Naive thymus-derived CD4-positive, alpha-beta T cell (primary cell): Measurements from ENCODE around the gene USP17L29. TPM values are rescaled to one million over a fixed set of nuclear protein-coding genes. Genes with fewer than 3 reads are reported as not detected.
"Not testable (repeated sequence)": the region's sequence is repeated elsewhere in the genome, so short reads cannot be mapped to it uniquely, and the experiment has no call there.

Experiments used
- ATAC-seq: fragments of 150-1000 bp; cut with Tn5 transposase; 2 replicates; pipeline ENCODE4 v1.10.0; 2021; ENCODE audit warnings: mild to moderate bottlenecking, moderate library complexity
- CTCF ChIA-PET: fragments of 350-600 bp; sonication (Branson Sonifier 250); formaldehyde crosslinking; loops from one replicate; lab custom pipeline; 2021; ENCODE audit warnings: antibody characterized with exemption; lab: Charles Lee
- POLR2A ChIA-PET: fragments of 350-600 bp; sonication (Branson Sonifier 250); formaldehyde crosslinking; loops from one replicate; lab custom pipeline; 2021; ENCODE audit warnings: antibody characterized with exemption, inconsistent platforms; lab: Charles Lee
- DNase-seq, 9 donors: peaks; one replicate each; pipeline versions ENCODE4 v3.0.0 to v3.0.0-alpha.2; 2020 to 2022; ENCODE audit warnings: mixed read lengths in 1 of 9
- H3K27ac ChIP-seq: one replicate; pipeline ENCODE4 v1.7.0; 2013; ENCODE audit warnings: mild to moderate bottlenecking, low read depth, low read length, moderate library complexity
- H3K27me3 ChIP-seq, 2 donors: one replicate each; pipeline ENCODE4 v1.7.0; 2013; ENCODE audit warnings: low read length in 2 of 2, mild to moderate bottlenecking in 2 of 2, moderate library complexity in 2 of 2; ENCODE audit not compliant: control insufficient read depth in 2 of 2, insufficient read depth in 2 of 2
- H3K36me3 ChIP-seq, 3 experiments: 1 replicate in 2 of 3; 2 replicates in 1 of 3; pipeline ENCODE4 v1.7.0; 2013; ENCODE audit warnings: low read length in 3 of 3, mild to moderate bottlenecking in 3 of 3, moderate library complexity in 1 of 3; ENCODE audit not compliant: insufficient read depth in 3 of 3, control insufficient read depth in 2 of 3
- H3K4me1 ChIP-seq, 2 donors: one replicate each; pipeline ENCODE4 v1.7.0; 2013; ENCODE audit warnings: low read length in 2 of 2, mild to moderate bottlenecking in 2 of 2, moderate library complexity in 1 of 2; ENCODE audit not compliant: control insufficient read depth in 2 of 2, insufficient read depth in 2 of 2
- H3K4me3 ChIP-seq: 2 replicates; pipeline ENCODE4 v1.7.0; 2013; ENCODE audit warnings: mild to moderate bottlenecking, low read length
- H3K9me3 ChIP-seq, 3 experiments: 1 replicate in 2 of 3; 2 replicates in 1 of 3; pipeline ENCODE4 v1.7.0; 2013; ENCODE audit warnings: low read length in 3 of 3; ENCODE audit not compliant: control insufficient read depth in 2 of 3
- H3K27ac Mint-ChIP-seq, 9 donors: one replicate each; pipeline ENCODE4 v1.8.0; 2020 to 2022; ENCODE audit warnings: mixed read lengths in 9 of 9, mild to moderate bottlenecking in 8 of 9, moderate library complexity in 5 of 9, inconsistent platforms in 2 of 9
- H3K27me3 Mint-ChIP-seq, 5 donors: one replicate each; pipeline ENCODE4 v1.8.0; 2021 to 2022; ENCODE audit warnings: mixed read lengths in 5 of 5, mild to moderate bottlenecking in 1 of 5
- H3K36me3 Mint-ChIP-seq, 5 donors: one replicate each; pipeline ENCODE4 v1.8.0; 2020 to 2022; ENCODE audit warnings: mixed read lengths in 5 of 5, mild to moderate bottlenecking in 3 of 5, inconsistent platforms in 1 of 5
- H3K4me1 Mint-ChIP-seq, 7 donors: one replicate each; pipeline ENCODE4 v1.8.0; 2020 to 2022; ENCODE audit warnings: mixed read lengths in 7 of 7, mild to moderate bottlenecking in 3 of 7, inconsistent platforms in 1 of 7
- H3K4me3 Mint-ChIP-seq, 10 donors: one replicate each; pipeline ENCODE4 v1.8.0; 2020 to 2022; ENCODE audit warnings: mild to moderate bottlenecking in 10 of 10, mixed read lengths in 10 of 10, moderate library complexity in 6 of 10, inconsistent platforms in 2 of 10
- H3K9me3 Mint-ChIP-seq, 11 donors: one replicate each; pipeline ENCODE4 v1.8.0; 2020 to 2022; ENCODE audit warnings: mixed read lengths in 11 of 11, mild to moderate bottlenecking in 4 of 11, inconsistent platforms in 1 of 11, moderate library complexity in 1 of 11
- intact Hi-C, 2 donors: fragments of 100-400 bp; cut with micrococcal nuclease; formaldehyde crosslinking; loops; one replicate each; pipeline ENCODE4 v1.15.1; 2023
- polyA plus RNA-seq, 2 donors: library from polyadenylated mRNA; unstranded; fragments of 300-500 nt; fragmentation: Illumina TruSeq; gene quantifications; one replicate each; pipeline ENCODE4 v1.2.3, GENCODE V29; 2021
- total RNA-seq, 6 experiments: library from RNA in 5 of 6; stranded (reverse) in 5 of 6; gene quantifications; 1 replicate in 5 of 6; 2 replicates in 1 of 6; pipeline ENCODE4 v1.2.3 and lab custom pipeline; 2021 to 2026

The USP17L29 gene, protein sequence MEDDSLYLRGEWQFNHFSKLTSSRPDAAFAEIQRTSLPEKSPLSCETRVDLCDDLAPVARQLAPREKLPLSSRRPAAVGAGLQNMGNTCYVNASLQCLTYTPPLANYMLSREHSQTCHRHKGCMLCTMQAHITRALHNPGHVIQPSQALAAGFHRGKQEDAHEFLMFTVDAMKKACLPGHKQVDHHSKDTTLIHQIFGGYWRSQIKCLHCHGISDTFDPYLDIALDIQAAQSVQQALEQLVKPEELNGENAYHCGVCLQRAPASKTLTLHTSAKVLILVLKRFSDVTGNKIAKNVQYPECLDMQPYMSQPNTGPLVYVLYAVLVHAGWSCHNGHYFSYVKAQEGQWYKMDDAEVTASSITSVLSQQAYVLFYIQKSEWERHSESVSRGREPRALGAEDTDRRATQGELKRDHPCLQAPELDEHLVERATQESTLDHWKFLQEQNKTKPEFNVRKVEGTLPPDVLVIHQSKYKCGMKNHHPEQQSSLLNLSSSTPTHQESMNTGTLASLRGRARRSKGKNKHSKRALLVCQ
- total RNA-seq, result not detected
- not detected for polyA plus RNA-seq
- total RNA-seq (lab: John Stamatoyannopoulos, UW), result not detected

DNA sequence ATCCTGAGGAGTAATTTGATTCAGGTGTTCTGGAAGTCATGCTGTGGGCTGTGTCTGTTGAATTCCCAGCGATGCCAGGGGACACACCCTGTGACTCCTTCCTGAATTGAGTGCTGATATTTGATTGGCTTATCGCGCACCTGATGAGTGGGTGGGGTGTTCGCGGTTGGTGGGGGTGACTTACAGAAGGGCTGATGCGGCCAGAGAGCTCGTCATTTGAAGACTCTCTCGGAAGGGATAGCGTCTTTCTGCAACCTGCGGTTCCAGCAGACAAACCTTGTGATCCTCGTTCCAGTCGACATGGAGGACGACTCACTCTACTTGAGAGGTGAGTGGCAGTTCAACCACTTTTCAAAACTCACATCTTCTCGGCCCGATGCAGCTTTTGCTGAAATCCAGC is at the start of gene USP17L29:
Gene USP17L29 (plus strand): TSS at position 301 of the 400 bp plus-strand sequence. CDS start 0 bp downstream, at position 301.
- H3K27me3 ChIP-seq, POLR2A ChIA-PET, H3K4me3 Mint-ChIP-seq, H3K36me3 Mint-ChIP-seq, H3K36me3 ChIP-seq, H3K4me3 ChIP-seq, H3K27ac ChIP-seq, H3K4me1 ChIP-seq, H3K9me3 ChIP-seq, CTCF ChIA-PET, H3K27ac Mint-ChIP-seq, ATAC-seq, H3K9me3 Mint-ChIP-seq, DNase-seq, H3K27me3 Mint-ChIP-seq, intact Hi-C loops, H3K4me1 Mint-ChIP-seq: not testable (repeated sequence)

DNA sequence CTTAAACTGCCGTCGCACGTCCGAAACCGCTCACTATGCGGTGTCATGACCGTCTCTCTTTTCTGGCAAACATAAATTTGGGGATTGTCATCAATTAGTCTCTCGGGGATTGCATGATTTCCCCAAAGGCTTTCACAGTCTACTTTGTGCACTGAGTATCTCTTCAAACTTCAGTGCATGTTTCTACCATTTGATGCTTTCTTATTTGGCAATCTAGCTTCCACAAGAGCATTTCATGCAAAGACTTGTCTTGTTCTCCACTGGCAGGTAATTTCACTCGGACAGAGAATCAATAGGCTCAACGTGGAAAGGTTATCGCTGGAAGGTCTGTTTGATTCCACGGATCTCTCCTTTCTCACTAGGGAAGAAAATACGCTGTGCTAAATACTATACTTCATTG is 29.2 kb upstream of the USP17L29 start:
- H3K4me3 ChIP-seq, intact Hi-C loops, H3K36me3 ChIP-seq, ATAC-seq, H3K36me3 Mint-ChIP-seq, POLR2A ChIA-PET, H3K9me3 Mint-ChIP-seq, H3K4me1 Mint-ChIP-seq, H3K27ac ChIP-seq, CTCF ChIA-PET, H3K27me3 ChIP-seq, H3K27me3 Mint-ChIP-seq, H3K9me3 ChIP-seq, H3K27ac Mint-ChIP-seq, DNase-seq, H3K4me1 ChIP-seq, H3K4me3 Mint-ChIP-seq: not testable (repeated sequence)

DNA sequence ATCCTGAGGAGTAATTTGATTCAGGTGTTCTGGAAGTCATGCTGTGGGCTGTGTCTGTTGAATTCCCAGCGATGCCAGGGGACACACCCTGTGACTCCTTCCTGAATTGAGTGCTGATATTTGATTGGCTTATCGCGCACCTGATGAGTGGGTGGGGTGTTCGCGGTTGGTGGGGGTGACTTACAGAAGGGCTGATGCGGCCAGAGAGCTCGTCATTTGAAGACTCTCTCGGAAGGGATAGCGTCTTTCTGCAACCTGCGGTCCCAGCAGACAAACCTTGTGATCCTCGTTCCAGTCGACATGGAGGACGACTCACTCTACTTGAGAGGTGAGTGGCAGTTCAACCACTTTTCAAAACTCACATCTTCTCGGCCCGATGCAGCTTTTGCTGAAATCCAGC is 28.6 kb upstream of the USP17L29 start, which contains the start of gene USP17L24:
Gene USP17L24 (plus strand): TSS at position 301 of the 400 bp plus-strand sequence. CDS start 0 bp downstream, at position 301.
- CTCF ChIA-PET, intact Hi-C loops, H3K36me3 Mint-ChIP-seq, H3K27ac ChIP-seq, H3K4me3 ChIP-seq, H3K9me3 Mint-ChIP-seq, DNase-seq, POLR2A ChIA-PET, H3K4me3 Mint-ChIP-seq, H3K9me3 ChIP-seq, H3K27ac Mint-ChIP-seq, H3K27me3 ChIP-seq, H3K36me3 ChIP-seq, H3K4me1 ChIP-seq, H3K27me3 Mint-ChIP-seq, ATAC-seq, H3K4me1 Mint-ChIP-seq: not testable (repeated sequence)

DNA sequence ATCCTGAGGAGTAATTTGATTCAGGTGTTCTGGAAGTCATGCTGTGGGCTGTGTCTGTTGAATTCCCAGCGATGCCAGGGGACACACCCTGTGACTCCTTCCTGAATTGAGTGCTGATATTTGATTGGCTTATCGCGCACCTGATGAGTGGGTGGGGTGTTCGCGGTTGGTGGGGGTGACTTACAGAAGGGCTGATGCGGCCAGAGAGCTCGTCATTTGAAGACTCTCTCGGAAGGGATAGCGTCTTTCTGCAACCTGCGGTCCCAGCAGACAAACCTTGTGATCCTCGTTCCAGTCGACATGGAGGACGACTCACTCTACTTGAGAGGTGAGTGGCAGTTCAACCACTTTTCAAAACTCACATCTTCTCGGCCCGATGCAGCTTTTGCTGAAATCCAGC is 23.8 kb upstream of the USP17L29 start, which contains the start of gene USP17L25:
Gene USP17L25 (plus strand): TSS at position 301 of the 400 bp plus-strand sequence. CDS start 0 bp downstream, at position 301.
- H3K4me1 ChIP-seq, H3K27me3 ChIP-seq, H3K36me3 ChIP-seq, H3K4me1 Mint-ChIP-seq, H3K27ac Mint-ChIP-seq, H3K9me3 Mint-ChIP-seq, POLR2A ChIA-PET, H3K36me3 Mint-ChIP-seq, intact Hi-C loops, DNase-seq, ATAC-seq, H3K27ac ChIP-seq, H3K4me3 Mint-ChIP-seq, H3K9me3 ChIP-seq, H3K4me3 ChIP-seq, CTCF ChIA-PET, H3K27me3 Mint-ChIP-seq: not testable (repeated sequence)

DNA sequence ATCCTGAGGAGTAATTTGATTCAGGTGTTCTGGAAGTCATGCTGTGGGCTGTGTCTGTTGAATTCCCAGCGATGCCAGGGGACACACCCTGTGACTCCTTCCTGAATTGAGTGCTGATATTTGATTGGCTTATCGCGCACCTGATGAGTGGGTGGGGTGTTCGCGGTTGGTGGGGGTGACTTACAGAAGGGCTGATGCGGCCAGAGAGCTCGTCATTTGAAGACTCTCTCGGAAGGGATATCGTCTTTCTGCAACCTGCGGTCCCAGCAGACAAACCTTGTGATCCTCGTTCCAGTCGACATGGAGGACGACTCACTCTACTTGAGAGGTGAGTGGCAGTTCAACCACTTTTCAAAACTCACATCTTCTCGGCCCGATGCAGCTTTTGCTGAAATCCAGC is 19.1 kb upstream of the USP17L29 start, which contains the start of gene USP17L26:
Gene USP17L26 (plus strand): TSS at position 301 of the 400 bp plus-strand sequence. CDS start 0 bp downstream, at position 301.
- H3K27me3 ChIP-seq, H3K27ac Mint-ChIP-seq, H3K4me3 Mint-ChIP-seq, H3K9me3 ChIP-seq, H3K36me3 Mint-ChIP-seq, H3K4me3 ChIP-seq, POLR2A ChIA-PET, H3K4me1 ChIP-seq, CTCF ChIA-PET, H3K4me1 Mint-ChIP-seq, DNase-seq, ATAC-seq, H3K36me3 ChIP-seq, H3K27ac ChIP-seq, H3K9me3 Mint-ChIP-seq, intact Hi-C loops, H3K27me3 Mint-ChIP-seq: not testable (repeated sequence)

DNA sequence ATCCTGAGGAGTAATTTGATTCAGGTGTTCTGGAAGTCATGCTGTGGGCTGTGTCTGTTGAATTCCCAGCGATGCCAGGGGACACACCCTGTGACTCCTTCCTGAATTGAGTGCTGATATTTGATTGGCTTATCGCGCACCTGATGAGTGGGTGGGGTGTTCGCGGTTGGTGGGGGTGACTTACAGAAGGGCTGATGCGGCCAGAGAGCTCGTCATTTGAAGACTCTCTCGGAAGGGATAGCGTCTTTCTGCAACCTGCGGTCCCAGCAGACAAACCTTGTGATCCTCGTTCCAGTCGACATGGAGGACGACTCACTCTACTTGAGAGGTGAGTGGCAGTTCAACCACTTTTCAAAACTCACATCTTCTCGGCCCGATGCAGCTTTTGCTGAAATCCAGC is 14.3 kb upstream of the USP17L29 start, which contains the start of gene USP17L5:
Gene USP17L5 (plus strand): TSS at position 301 of the 400 bp plus-strand sequence. CDS start 0 bp downstream, at position 301.
- H3K4me1 ChIP-seq, H3K4me1 Mint-ChIP-seq, intact Hi-C loops, H3K36me3 ChIP-seq, DNase-seq, H3K27me3 Mint-ChIP-seq, H3K9me3 ChIP-seq, H3K36me3 Mint-ChIP-seq, H3K4me3 Mint-ChIP-seq, POLR2A ChIA-PET, H3K9me3 Mint-ChIP-seq, H3K27ac ChIP-seq, H3K27me3 ChIP-seq, H3K4me3 ChIP-seq, H3K27ac Mint-ChIP-seq, CTCF ChIA-PET, ATAC-seq: not testable (repeated sequence)
